ENCODE results near the gene SLC25A43. TPM values are rescaled to one million over a fixed set of nuclear protein-coding genes. Genes with fewer than 3 reads are reported as not detected.

SLC25A43 gene
- total and polyA plus RNA-seq, 2 of the 8 experiments (the other 6 are each of a cell fraction or from before 2014, with no cell fraction given), result 3.1 to 5.8 TPM

DNA sequence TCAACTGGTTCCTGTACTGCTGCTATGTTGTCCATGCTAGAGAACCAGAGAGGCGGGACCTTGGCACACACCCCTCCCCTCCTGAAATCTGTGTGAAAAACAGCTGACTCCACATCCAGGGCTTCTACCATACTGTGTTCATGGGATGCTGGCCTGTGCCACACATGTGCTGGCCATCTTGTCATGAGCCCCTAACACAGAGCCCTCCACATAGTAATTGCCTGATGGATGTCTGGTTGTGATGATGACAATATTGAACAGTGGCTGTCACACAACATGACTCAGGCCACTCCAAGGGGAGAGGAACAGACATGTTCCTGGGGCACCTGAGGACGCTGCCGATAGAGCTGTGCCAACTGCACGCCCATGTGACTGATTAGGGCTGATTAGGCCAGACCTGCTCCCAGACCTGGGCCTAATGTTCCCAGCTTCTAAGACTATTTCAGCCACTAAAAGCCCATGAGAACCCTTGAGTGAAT is 82.2 kb downstream of the SLC25A43 start:
- H3K14ac ChIP-seq (ENCODE audit: insufficient read length), result no peak overlapping the region
- no peak overlapping the region for H4K91ac ChIP-seq (replicated peaks; ENCODE audit: insufficient read length, low read length)
- H3K27me3 ChIP-seq (replicated peaks in 1 of 4; ENCODE audit: control insufficient read depth in 3 of 4, extremely low read depth in 1 of 4, insufficient read depth in 3 of 4, low read length in 3 of 4), result peaks cover 0 to 10% (median 2%) of the 10 kb centered on the region in 4 experiments; a peak in 1 of 7 replicates
- no peak overlapping the region for H3K27ac ChIP-seq (ENCODE audit: low read depth, low read length)
- H2BK120ac ChIP-seq (replicated peaks; ENCODE audit: low read depth, low read length), result no peak overlapping the region
- H3K56ac ChIP-seq (replicated peaks; ENCODE audit: insufficient read length, low read depth, low read length), result no peak overlapping the region
- no peak overlapping the region for H2BK20ac ChIP-seq (ENCODE audit: low read length)
- H2AK5ac ChIP-seq (ENCODE audit: low read depth, low read length), result no peak overlapping the region
- TF ChIP-seq KDM1A (IDR thresholded peaks at IDR 0.05; ENCODE audit: borderline replicate concordance, low read length) (no peak), NANOG (IDR thresholded peaks at IDR 0.05; ENCODE audit: insufficient read depth, low read depth, low read length, poor library complexity, severe bottlenecking) (no peak), CBX5 (IDR thresholded peaks at IDR 0.05; ENCODE audit: low read depth, low read length) (no peak), HDAC2 (IDR thresholded peaks at IDR 0.05; ENCODE audit: borderline replicate concordance in 1 of 2, low read depth in 2 of 2, low read length in 2 of 2) (no peak), TCF12 (IDR thresholded peaks at IDR 0.05; ENCODE audit: low read depth, low read length) (no peak), POLR2AphosphoS5 (IDR thresholded peaks at IDR 0.05; ENCODE audit: low read depth, low read length) (no peak), BRCA1 (IDR thresholded peaks at IDR 0.05; ENCODE audit: low read depth, low read length) (no peak), RFX5 (IDR thresholded peaks at IDR 0.05; ENCODE audit: borderline replicate concordance, low read depth, low read length) (no peak), GABPA (IDR thresholded peaks at IDR 0.05; ENCODE audit: borderline replicate concordance, insufficient read depth, low read length) (no peak), SP4 (IDR thresholded peaks at IDR 0.05; ENCODE audit: low read length) (no peak), TBP (IDR thresholded peaks at IDR 0.05; ENCODE audit: low read depth, low read length) (no peak)
- TF ChIP-seq, protein P1, sequence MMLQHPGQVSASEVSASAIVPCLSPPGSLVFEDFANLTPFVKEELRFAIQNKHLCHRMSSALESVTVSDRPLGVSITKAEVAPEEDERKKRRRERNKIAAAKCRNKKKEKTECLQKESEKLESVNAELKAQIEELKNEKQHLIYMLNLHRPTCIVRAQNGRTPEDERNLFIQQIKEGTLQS (IDR thresholded peaks at IDR 0.05; ENCODE audit: insufficient read depth, low read depth, low read length), result no peak
- 100% methylated on average over 3 of the region's 4 CpGs; no CpG with 5 or more reads in 1 of the 2 experiments for WGBS, 2 experiments (ENCODE audit: extremely low coverage in 1 of 2, insufficient coverage in 1 of 2, insufficient read length in 1 of 2, insufficient replicate concordance in 2 of 2, low coverage in 1 of 2, low lambda C conversion rate in 2 of 2, missing lambda C conversion rate in 1 of 2)
- no peaks in the 10 kb centered on the region; the same call in 1 of the 2 replicates for H3K23me2 ChIP-seq (ENCODE audit: low read depth, low read length)
- no peaks in the 10 kb centered on the region for H4K20me1 ChIP-seq (replicated peaks in 1 of 2; ENCODE audit: control insufficient read depth in 1 of 2, insufficient read depth in 2 of 2, low read length in 2 of 2)
- no peaks in the 10 kb centered on the region for H3K79me1 ChIP-seq (ENCODE audit: low read depth, low read length)
- H2BK12ac ChIP-seq (ENCODE audit: low read depth, low read length), result no peak overlapping the region
- CTCF ChIA-PET (ENCODE audit: partially characterized antibody), result interaction anchor here (0.6 to 4.7 kb wide), 8 partner anchors 8 to 207 kb away, joined by 3 to 28 read pairs (median 6); partner anchors contain the start of gene SLC25A5
- DNase-seq (ENCODE audit: low read depth in 1 of 2, low spot score in 2 of 2) (no peak), FAIRE-seq (no peak)
- H2AFZ ChIP-seq (ENCODE audit: low read length), result no peak overlapping the region
- POLR2A ChIA-PET (ENCODE audit: partially characterized antibody), result interaction anchor here (1.1 to 1.3 kb wide), 2 partner anchors 13 to 244 kb away, joined by 3 to 6 read pairs; partner anchors contain the start of gene SLC25A5
- no peak overlapping the region for H4K8ac ChIP-seq (ENCODE audit: extremely low read depth, insufficient read depth, low read length)
- H3K36me3 ChIP-seq (ENCODE audit: control insufficient read depth in 2 of 4, insufficient read depth in 4 of 4, low read length in 3 of 4), result no peaks in the 10 kb centered on the region
- H3K18ac ChIP-seq (ENCODE audit: extremely low read depth, low read length), result no peak overlapping the region
- no peak overlapping the region; a peak in 1 of 4 replicates for H3K4me2 ChIP-seq (ENCODE audit: insufficient read depth in 1 of 2, low read depth in 2 of 2, low read length in 2 of 2)
- no peak overlapping the region for H3K23ac ChIP-seq (ENCODE audit: insufficient read length)
- H4K5ac ChIP-seq (ENCODE audit: insufficient read length, low read depth, low read length), result no peak overlapping the region
- no peak overlapping the region for H2BK5ac ChIP-seq (ENCODE audit: low read depth, low read length)
- H3K4me1 ChIP-seq (replicated peaks in 1 of 4; ENCODE audit: control insufficient read depth in 3 of 4, insufficient read depth in 4 of 4, low read length in 3 of 4), result no peaks in the 10 kb centered on the region; a peak in 1 of 7 replicates
- H2BK15ac ChIP-seq (ENCODE audit: low read length), result no peak overlapping the region
- H3K9me3 ChIP-seq (ENCODE audit: insufficient read depth in 2 of 2, low read depth in 1 of 2, low read length in 1 of 2), result no peaks in the 10 kb centered on the region
- H3K9ac ChIP-seq (replicated peaks in 1 of 4; ENCODE audit: extremely low read depth in 1 of 4, low read depth in 3 of 4, low read length in 3 of 4), result no peak overlapping the region
- no peak overlapping the region for H3K4me3 ChIP-seq (ENCODE audit: extremely low read depth in 1 of 4, insufficient read depth in 2 of 4, low read depth in 3 of 4, low read length in 4 of 4)
- no peaks in the 10 kb centered on the region for H3K79me2 ChIP-seq (ENCODE audit: control insufficient read depth in 1 of 2, insufficient read depth in 2 of 2, low read length in 2 of 2)
- no peak overlapping the region for H3K4ac ChIP-seq (replicated peaks; ENCODE audit: insufficient read length, low read depth, low read length)
